DND-41 (cell line): Measurements from ENCODE around the gene DYNC1LI2.

Source experiments
- ATAC-seq: fragments of 200-7000 bp; cut with Tn5 transposase; 3 replicates; pipeline ENCODE4 v1.9.1; 2021; ENCODE audit warnings: low read depth; ENCODE audit not compliant: insufficient read depth
- DNase-seq: peaks from one replicate; pipeline ENCODE4 v3.0.0-alpha.2; 2020
- H2AFZ ChIP-seq: 2 replicates; pipeline ENCODE4 v1.6.0; 2012; ENCODE audit warnings: low read depth, low read length
- H3K27ac ChIP-seq: 2 replicates; pipeline ENCODE4 v1.5.1; 2012; ENCODE audit warnings: low read length, inconsistent platforms
- H3K27me3 ChIP-seq: fragments of 200-600 bp; sonication (generic); 2 replicates; pipeline ENCODE4 v1.6.0; 2012; ENCODE audit warnings: low read length, mild to moderate bottlenecking, inconsistent platforms; ENCODE audit not compliant: insufficient read depth, poor library complexity
- H3K36me3 ChIP-seq: 2 replicates; pipeline ENCODE4 v1.5.1; 2012; ENCODE audit warnings: low read length, inconsistent platforms; ENCODE audit not compliant: insufficient read depth
- H3K4me1 ChIP-seq: 2 replicates; pipeline ENCODE4 v1.5.1; 2012; ENCODE audit warnings: mild to moderate bottlenecking, low read length; ENCODE audit not compliant: insufficient read depth
- H3K4me2 ChIP-seq: 2 replicates; pipeline ENCODE4 v1.6.0; 2012; ENCODE audit warnings: mild to moderate bottlenecking, moderate library complexity, low read length, inconsistent platforms; ENCODE audit not compliant: insufficient read depth
- H3K4me3 ChIP-seq, 2 experiments: fragments of 200-600 bp in 1 of 2; shearing (Covaris generic) in 1 of 2; 2 replicates each; pipeline ENCODE4 v1.5.1; 2012 to 2016; ENCODE audit warnings: inconsistent platforms in 2 of 2, low read length in 2 of 2, mild to moderate bottlenecking in 2 of 2, low read depth in 1 of 2, moderate library complexity in 1 of 2
- H3K79me2 ChIP-seq: 2 replicates; pipeline ENCODE4 v1.6.0; 2012; ENCODE audit warnings: low read length, inconsistent platforms; ENCODE audit not compliant: insufficient read depth
- H3K9ac ChIP-seq: 2 replicates; pipeline ENCODE4 v1.6.0; 2012; ENCODE audit warnings: low read depth, mild to moderate bottlenecking, inconsistent platforms, low read length, moderate library complexity
- H3K9me3 ChIP-seq: 2 replicates; pipeline ENCODE4 v1.5.1; 2012; ENCODE audit warnings: low read length, moderate library complexity, mild to moderate bottlenecking, inconsistent platforms; ENCODE audit not compliant: insufficient read depth, severe bottlenecking
- H4K20me1 ChIP-seq: 2 replicates; pipeline ENCODE4 v1.6.0; 2012; ENCODE audit warnings: low read length; ENCODE audit not compliant: insufficient read depth
- CTCF ChIP-seq: IDR thresholded peaks from 2 replicates; pipeline ENCODE4 v1.5.1; 2012; ENCODE audit warnings: borderline replicate concordance, low read length, moderate library complexity, mild to moderate bottlenecking; ENCODE audit not compliant: poor library complexity, severe bottlenecking; ENCODE audit errors: extremely low read depth
- EZH2 ChIP-seq: IDR thresholded peaks from 3 replicates; pipeline ENCODE4 v1.6.1; 2012; ENCODE audit warnings: borderline replicate concordance, low read depth, mild to moderate bottlenecking, moderate library complexity, low read length, inconsistent platforms; ENCODE audit not compliant: severe bottlenecking

DYNC1LI2 gene

GRCh38 chr16:66741950-66742808, 9.2 kb downstream of the DYNC1LI2 start:
- Histone ChIP-seq H3K9ac (no peak overlapping the region), H3K36me3 (peaks cover 93% of the 10 kb centered on the region), H2AFZ (no peak overlapping the region), H4K20me1 (peaks cover 30% of the 10 kb centered on the region), H3K4me2 (no peak overlapping the region), H3K4me1 (peaks cover 5% of the 10 kb centered on the region; the same call in 1 of the 2 replicates), H3K9me3 (no peaks in the 10 kb centered on the region), H3K4me3 (no peak overlapping the region), H3K79me2 (peaks cover 81% of the 10 kb centered on the region), H3K27ac (no peak overlapping the region), H3K27me3 (no peaks in the 10 kb centered on the region)
- DNase-seq (no peak), ATAC-seq (no peak)
- TF ChIP-seq EZH2: no peak
- no peak for TF ChIP-seq CTCF

GRCh38 chr16:66741169-66741900, 10.1 kb downstream of the DYNC1LI2 start:
- H3K27ac ChIP-seq: no peak overlapping the region
- no peaks in the 10 kb centered on the region for H3K4me1 ChIP-seq
- peaks cover 93% of the 10 kb centered on the region for H3K36me3 ChIP-seq
- TF ChIP-seq EZH2: no peak
- no peak for TF ChIP-seq CTCF
- H3K27me3 ChIP-seq: no peaks in the 10 kb centered on the region
- peaks cover 77% of the 10 kb centered on the region for H3K79me2 ChIP-seq
- H4K20me1 ChIP-seq: peaks cover 27% of the 10 kb centered on the region
- no peak overlapping the region for H3K9ac ChIP-seq
- H3K9me3 ChIP-seq: no peaks in the 10 kb centered on the region
- DNase-seq (no peak), ATAC-seq (no peak)
- no peak overlapping the region for H2AFZ ChIP-seq
- no peak overlapping the region for H3K4me3 ChIP-seq
- H3K4me2 ChIP-seq: no peak overlapping the region

- Histone ChIP-seq H3K9me3 (no peaks in the 10 kb centered on the region), H3K9ac (no peak overlapping the region), H4K20me1 (peaks cover 23% of the 10 kb centered on the region), H3K27ac (no peak overlapping the region), H3K36me3 (peaks cover 96% of the 10 kb centered on the region), H3K79me2 (peaks cover 70% of the 10 kb centered on the region), H3K4me2 (no peak overlapping the region), H3K4me3 (no peak overlapping the region), H3K27me3 (no peaks in the 10 kb centered on the region), H2AFZ (no peak overlapping the region), H3K4me1 (no peaks in the 10 kb centered on the region)
- DNase-seq (no peak), ATAC-seq (no peak)
- TF ChIP-seq CTCF (no peak), EZH2 (no peak)
These were observed 10.9 kb downstream of the DYNC1LI2 start for GRCh38 chr16:66740533-66740932.
